ENCODE data around the gene SLC22A5. TPM values are rescaled to one million over a fixed set of nuclear protein-coding genes. Genes with fewer than 3 reads are reported as not detected.

Gene SLC22A5
- total RNA-seq, 2 donors from 2014 or later, result 26.0 to 38.6 TPM

DNA sequence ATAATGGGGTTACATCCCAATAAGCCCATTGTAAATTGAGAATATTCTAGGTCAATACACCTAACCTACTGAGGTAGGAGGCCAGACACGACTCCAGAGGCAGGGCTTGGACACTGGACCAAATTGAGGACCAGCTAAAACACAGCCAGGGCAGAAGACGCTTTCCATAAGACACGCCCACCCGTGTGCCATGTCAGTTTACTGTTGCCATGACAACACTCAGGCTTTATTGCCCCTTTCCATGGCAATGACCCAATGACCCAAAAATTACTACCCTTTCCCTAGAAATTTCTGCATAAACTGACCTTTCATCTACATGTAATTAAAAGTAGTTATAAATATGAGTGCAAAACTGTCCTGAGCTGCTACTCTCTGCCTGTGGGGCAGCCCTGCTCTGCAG lies 43.8 kb upstream of the SLC22A5 start:
- no peak overlapping the region for H3K27ac ChIP-seq
- H3K4me3 ChIP-seq, result no peak overlapping the region
- intact Hi-C loops (cut with DNase I), result no loop called here
- no peak overlapping the region for H3K9ac ChIP-seq (ENCODE audit: low read depth in 2 of 2, low read length in 2 of 2)
- TF ChIP-seq, protein P1, sequence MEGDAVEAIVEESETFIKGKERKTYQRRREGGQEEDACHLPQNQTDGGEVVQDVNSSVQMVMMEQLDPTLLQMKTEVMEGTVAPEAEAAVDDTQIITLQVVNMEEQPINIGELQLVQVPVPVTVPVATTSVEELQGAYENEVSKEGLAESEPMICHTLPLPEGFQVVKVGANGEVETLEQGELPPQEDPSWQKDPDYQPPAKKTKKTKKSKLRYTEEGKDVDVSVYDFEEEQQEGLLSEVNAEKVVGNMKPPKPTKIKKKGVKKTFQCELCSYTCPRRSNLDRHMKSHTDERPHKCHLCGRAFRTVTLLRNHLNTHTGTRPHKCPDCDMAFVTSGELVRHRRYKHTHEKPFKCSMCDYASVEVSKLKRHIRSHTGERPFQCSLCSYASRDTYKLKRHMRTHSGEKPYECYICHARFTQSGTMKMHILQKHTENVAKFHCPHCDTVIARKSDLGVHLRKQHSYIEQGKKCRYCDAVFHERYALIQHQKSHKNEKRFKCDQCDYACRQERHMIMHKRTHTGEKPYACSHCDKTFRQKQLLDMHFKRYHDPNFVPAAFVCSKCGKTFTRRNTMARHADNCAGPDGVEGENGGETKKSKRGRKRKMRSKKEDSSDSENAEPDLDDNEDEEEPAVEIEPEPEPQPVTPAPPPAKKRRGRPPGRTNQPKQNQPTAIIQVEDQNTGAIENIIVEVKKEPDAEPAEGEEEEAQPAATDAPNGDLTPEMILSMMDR (IDR thresholded peaks at IDR 0.05), result no peak
- no peak for DNase-seq
- H3K9me3 ChIP-seq, result no peaks in the 10 kb centered on the region
- H3K27me3 ChIP-seq, result no peaks in the 10 kb centered on the region
- no peaks in the 10 kb centered on the region for H3K36me3 ChIP-seq
- H3K4me1 ChIP-seq, result no peaks in the 10 kb centered on the region

DNA sequence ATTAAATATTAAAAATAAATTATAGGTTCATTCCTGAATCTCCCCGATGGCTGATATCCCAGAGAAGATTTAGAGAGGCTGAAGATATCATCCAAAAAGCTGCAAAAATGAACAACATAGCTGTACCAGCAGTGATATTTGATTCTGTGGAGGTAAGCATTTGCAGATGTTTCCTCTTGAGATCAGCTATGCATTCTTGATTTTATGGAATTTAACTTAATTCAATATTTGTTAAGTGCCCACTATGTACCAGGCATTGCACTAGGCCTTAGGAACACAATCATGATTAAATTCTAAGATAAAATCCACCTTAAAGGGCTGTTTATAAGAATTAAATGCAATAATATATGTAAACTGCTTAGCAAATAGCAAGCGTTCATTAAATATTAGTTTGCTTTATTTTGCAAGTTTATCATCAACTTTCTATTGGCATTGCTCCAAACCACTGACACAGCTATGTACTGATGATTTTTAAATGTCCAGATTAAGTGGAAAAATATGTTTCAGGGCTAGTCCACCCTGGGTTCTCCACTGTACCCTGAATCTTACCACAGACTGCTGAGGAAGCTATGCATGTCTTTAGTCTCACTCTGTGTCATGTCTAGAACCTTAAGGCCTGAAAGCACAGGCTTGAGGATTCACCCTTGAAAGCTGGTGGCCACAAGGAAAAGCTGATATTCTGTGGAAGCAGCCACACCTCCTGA lies 42.1 kb upstream of the SLC22A5 start:
- intact Hi-C loops (cut with DNase I), result no loop called here
- no peaks in the 10 kb centered on the region for H3K27me3 ChIP-seq
- TF ChIP-seq, protein P1 (IDR thresholded peaks at IDR 0.05), result no peak
- DNase-seq, result no peak
- no peak overlapping the region for H3K4me3 ChIP-seq
- H3K36me3 ChIP-seq, result no peaks in the 10 kb centered on the region
- no peaks in the 10 kb centered on the region for H3K9me3 ChIP-seq
- no peaks in the 10 kb centered on the region for H3K4me1 ChIP-seq
- no peak overlapping the region for H3K9ac ChIP-seq (ENCODE audit: low read depth in 2 of 2, low read length in 2 of 2)
- H3K27ac ChIP-seq, result no peak overlapping the region

DNA sequence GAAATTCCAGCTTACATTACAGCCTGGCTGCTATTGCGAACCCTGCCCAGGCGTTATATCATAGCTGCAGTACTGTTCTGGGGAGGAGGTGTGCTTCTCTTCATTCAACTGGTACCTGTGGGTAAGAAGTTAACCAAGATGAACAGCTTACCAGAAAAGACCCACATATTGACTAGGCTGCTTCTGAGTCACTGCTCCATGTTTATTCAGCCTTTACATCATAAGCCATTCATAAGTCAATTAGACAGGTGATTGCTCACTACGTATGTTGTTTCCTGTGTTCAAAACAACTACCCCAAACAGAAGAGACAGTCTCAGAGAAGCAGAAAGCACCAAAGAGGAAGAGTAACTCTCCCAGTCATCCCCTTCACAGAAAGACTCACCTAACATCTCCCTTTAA lies 34.7 kb upstream of the SLC22A5 start:
- intact Hi-C loops (cut with DNase I), result no loop called here
- H3K27me3 ChIP-seq, result no peaks in the 10 kb centered on the region
- TF ChIP-seq, protein P1 (IDR thresholded peaks at IDR 0.05), result no peak
- H3K27ac ChIP-seq, result no peak overlapping the region
- H3K4me3 ChIP-seq, result no peak overlapping the region
- H3K9ac ChIP-seq (ENCODE audit: low read depth in 2 of 2, low read length in 2 of 2), result no peak overlapping the region
- no peaks in the 10 kb centered on the region for H3K9me3 ChIP-seq
- DNase-seq, result no peak
- no peaks in the 10 kb centered on the region for H3K4me1 ChIP-seq
- H3K36me3 ChIP-seq, result no peaks in the 10 kb centered on the region

DNA sequence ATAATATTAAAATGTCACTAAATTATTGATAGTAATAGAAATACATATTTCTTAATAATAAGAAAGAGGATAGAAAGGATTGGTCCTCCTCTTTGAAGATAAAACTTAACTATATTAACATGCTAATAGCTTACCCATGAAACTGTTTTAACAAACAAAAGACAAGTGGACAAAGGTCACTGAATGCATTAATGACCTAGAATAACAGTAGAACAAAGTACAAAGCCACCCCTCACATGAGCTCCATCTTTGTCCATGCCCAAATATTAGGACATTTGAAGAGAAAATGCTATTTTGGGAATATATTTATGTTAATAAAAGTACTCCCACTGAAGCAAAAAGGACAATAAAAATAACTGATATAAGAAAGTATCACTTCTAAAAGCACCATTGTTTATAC lies 34.1 kb upstream of the SLC22A5 start:
- Histone ChIP-seq H3K4me1 (no peaks in the 10 kb centered on the region), H3K27me3 (no peaks in the 10 kb centered on the region), H3K9ac (ENCODE audit: low read depth in 2 of 2, low read length in 2 of 2) (no peak overlapping the region), H3K27ac (no peak overlapping the region), H3K36me3 (no peaks in the 10 kb centered on the region), H3K4me3 (no peak overlapping the region), H3K9me3 (no peaks in the 10 kb centered on the region)
- DNase-seq, result no peak
- intact Hi-C loops (cut with DNase I), result no loop called here
- TF ChIP-seq, protein P1 (IDR thresholded peaks at IDR 0.05), result no peak

DNA sequence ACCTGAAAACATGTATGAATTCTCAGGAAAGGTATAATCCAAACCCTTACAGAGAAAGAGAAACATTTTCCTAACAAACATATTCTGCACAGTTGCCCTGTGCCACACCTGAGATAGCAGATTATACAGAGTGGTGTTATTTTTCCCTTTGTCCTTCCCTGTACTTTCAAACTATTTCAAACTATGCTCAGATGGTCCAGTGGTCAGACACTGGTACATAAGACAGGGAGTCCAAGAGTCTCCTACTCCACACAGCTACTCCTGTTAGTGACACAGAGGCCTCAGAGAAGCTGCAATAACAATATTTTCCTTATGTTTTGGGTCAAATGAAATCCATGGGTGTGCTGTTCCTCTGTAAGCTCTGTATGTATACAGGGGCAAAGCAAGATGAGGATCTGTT lies 30.0 kb upstream of the SLC22A5 start:
- TF ChIP-seq, protein P1 (IDR thresholded peaks at IDR 0.05), result no peak
- no peaks in the 10 kb centered on the region for H3K4me1 ChIP-seq
- no peaks in the 10 kb centered on the region for H3K27me3 ChIP-seq
- H3K27ac ChIP-seq, result no peak overlapping the region
- intact Hi-C loops (cut with DNase I), result no loop called here
- no peak overlapping the region for H3K4me3 ChIP-seq
- H3K9me3 ChIP-seq, result no peaks in the 10 kb centered on the region
- no peak overlapping the region for H3K9ac ChIP-seq (ENCODE audit: low read depth in 2 of 2, low read length in 2 of 2)
- H3K36me3 ChIP-seq, result no peaks in the 10 kb centered on the region
- DNase-seq, result no peak
